ENCODE data around the gene OXER1.
"Not testable (repeated sequence)": the region's sequence is repeated elsewhere in the genome, so short reads cannot be mapped to it uniquely, and the experiment has no call there.

The OXER1 gene

GRCh38 chr2:42747422-42747821, 16.5 kb downstream of the OXER1 start:
- DNase-seq = no peak

- DNase-seq = no peak
These were observed 19.3 kb downstream of the OXER1 start for GRCh38 chr2:42744545-42745082.

- no peak for DNase-seq
These were observed 20.3 kb downstream of the OXER1 start for GRCh38 chr2:42743659-42743990.

GRCh38 chr2:42742740-42743658, 20.9 kb downstream of the OXER1 start:
- DNase-seq = no peak

GRCh38 chr2:42741140-42741539, 22.8 kb downstream of the OXER1 start:
- no peak for DNase-seq

- no peak for DNase-seq
These were observed 27.2 kb downstream of the OXER1 start for GRCh38 chr2:42736598-42737322.

GRCh38 chr2:42733852-42734251, 30.1 kb downstream of the OXER1 start:
- DNase-seq = no peak

GRCh38 chr2:42731316-42731715, 32.6 kb downstream of the OXER1 start:
- DNase-seq = not testable (repeated sequence)

GRCh38 chr2:42726680-42727079, 37.3 kb downstream of the OXER1 start:
- no peak for DNase-seq

- DNase-seq = no peak
These were observed 38.3 kb downstream of the OXER1 start for GRCh38 chr2:42725657-42726056.

GRCh38 chr2:42724886-42725285, 39.0 kb downstream of the OXER1 start:
- no peak for DNase-seq

GRCh38 chr2:42723465-42723864, 40.5 kb downstream of the OXER1 start:
- no peak for DNase-seq

GRCh38 chr2:42722320-42723190, 41.4 kb downstream of the OXER1 start:
- peak; percentile 15 for DNase-seq

GRCh38 chr2:42721898-42722297, 42.0 kb downstream of the OXER1 start:
- DNase-seq = no peak

- no peak for DNase-seq
These were observed 49.2 kb downstream of the OXER1 start for GRCh38 chr2:42714686-42715085.

- no peak for DNase-seq
These were observed 50.0 kb downstream of the OXER1 start for GRCh38 chr2:42713920-42714319.

GRCh38 chr2:42712934-42713333, 51.0 kb downstream of the OXER1 start:
- no peak for DNase-seq

Measured in NCI-H345 (cell line).